ENCODE measurements around the gene TREM2.
A peak's percentile ranks its signal among the peaks of the same experiment; 100 is the strongest.

TREM2 gene

GRCh38 chr6:41182069-41183034 lies 19.4 kb upstream of the TREM2 start:
- DNase-seq, result peak; percentile 89

- no peak for DNase-seq
Measured at GRCh38 chr6:41181566-41181965, 18.6 kb upstream of the TREM2 start.

GRCh38 chr6:41179163-41179562 lies 16.2 kb upstream of the TREM2 start:
- DNase-seq, result no peak

- DNase-seq, result no peak
Measured at GRCh38 chr6:41177695-41178094, 14.8 kb upstream of the TREM2 start.

- DNase-seq, result no peak
Measured at GRCh38 chr6:41177287-41177686, 14.4 kb upstream of the TREM2 start.

GRCh38 chr6:41176189-41176588 lies 13.3 kb upstream of the TREM2 start:
- no peak for DNase-seq

GRCh38 chr6:41175084-41175483 lies 12.2 kb upstream of the TREM2 start:
- no peak for DNase-seq

GRCh38 chr6:41174610-41175009 lies 11.7 kb upstream of the TREM2 start:
- DNase-seq, result no peak

GRCh38 chr6:41171908-41172307 lies 9.0 kb upstream of the TREM2 start:
- peak; percentile 16 for DNase-seq

- no peak for DNase-seq
Measured at GRCh38 chr6:41170547-41171160, 7.7 kb upstream of the TREM2 start.

- DNase-seq, result peak; percentile 65
Measured at GRCh38 chr6:41167173-41167963, 4.5 kb upstream of the TREM2 start.

GRCh38 chr6:41164551-41165120 lies 1.7 kb upstream of the TREM2 start:
- DNase-seq, result no peak

GRCh38 chr6:41163419-41163717 lies 452 bp upstream of the TREM2 start:
- DNase-seq, result no peak

GRCh38 chr6:41161851-41162552 lies 914 bp downstream of the TREM2 start:
- DNase-seq, result no peak

GRCh38 chr6:41161380-41161779 lies 1.5 kb downstream of the TREM2 start:
- no peak for DNase-seq

- no peak for DNase-seq
Measured at GRCh38 chr6:41160933-41161332, 2.0 kb downstream of the TREM2 start.

GRCh38 chr6:41159415-41160082 lies 3.4 kb downstream of the TREM2 start:
- no peak for DNase-seq

- no peak for DNase-seq
Measured at GRCh38 chr6:41157323-41157722, 5.6 kb downstream of the TREM2 start.

GRCh38 chr6:41156771-41157170 lies 6.1 kb downstream of the TREM2 start:
- DNase-seq, result no peak

GRCh38 chr6:41156001-41156400 lies 6.9 kb downstream of the TREM2 start:
- DNase-seq, result no peak

GRCh38 chr6:41155132-41155805 lies 7.6 kb downstream of the TREM2 start:
- DNase-seq, result no peak

Data from hematopoietic multipotent progenitor cell treated with erythropoietin and hydrocortisone succinate and interleukin-3 and kit ligand, for 6 days (in vitro differentiated cells).